ENCODE measurements around the gene FERMT3.
"Not testable (repeated sequence)": the region's sequence is repeated elsewhere in the genome, so short reads cannot be mapped to it uniquely, and the experiment has no call there.

FERMT3 gene

GRCh38 chr11:64237484-64237951 is 31.0 kb downstream of the FERMT3 start:
- no peak for DNase-seq

- DNase-seq = no peak
These were observed 31.6 kb downstream of the FERMT3 start for GRCh38 chr11:64238076-64238475.

GRCh38 chr11:64238999-64239398 is 32.5 kb downstream of the FERMT3 start:
- no peak for DNase-seq

GRCh38 chr11:64239662-64240434 is 33.3 kb downstream of the FERMT3 start:
- DNase-seq = no peak

- DNase-seq = peak; percentile 48
These were observed 34.1 kb downstream of the FERMT3 start, which contains the start of gene FKBP2 for GRCh38 chr11:64240435-64241240. Gene FKBP2 (plus strand): TSS chr11:64241095. CDS start chr11:64242388, 1,293 bp downstream.

- no peak for DNase-seq
These were observed 34.6 kb downstream of the FERMT3 start for GRCh38 chr11:64241241-64241490.

- DNase-seq = peak; percentile 71
These were observed 35.2 kb downstream of the FERMT3 start for GRCh38 chr11:64241491-64242374.

GRCh38 chr11:64243236-64243854 is 36.8 kb downstream of the FERMT3 start:
- DNase-seq = no peak

- no peak for DNase-seq
These were observed 37.6 kb downstream of the FERMT3 start for GRCh38 chr11:64244107-64244506.

GRCh38 chr11:64244966-64245365 is 38.4 kb downstream of the FERMT3 start:
- no peak for DNase-seq

- no peak for DNase-seq
These were observed 38.9 kb downstream of the FERMT3 start for GRCh38 chr11:64245401-64245796.

GRCh38 chr11:64245797-64246620 is 39.5 kb downstream of the FERMT3 start:
- no peak for DNase-seq

GRCh38 chr11:64246621-64246870 is 40.0 kb downstream of the FERMT3 start:
- not testable (repeated sequence) for DNase-seq

GRCh38 chr11:64246871-64247728 is 40.6 kb downstream of the FERMT3 start, which contains the start of gene PPP1R14B:
Gene PPP1R14B (minus strand): TSS chr11:64246943. CDS start chr11:64246673, 270 bp downstream.
- DNase-seq = no peak

- no peak for DNase-seq
These were observed 41.4 kb downstream of the FERMT3 start for GRCh38 chr11:64247729-64248531.

- DNase-seq = no peak
These were observed 42.1 kb downstream of the FERMT3 start for GRCh38 chr11:64248578-64248977.

- DNase-seq = no peak
These were observed 42.5 kb downstream of the FERMT3 start for GRCh38 chr11:64249038-64249437.

- no peak for DNase-seq
These were observed 43.3 kb downstream of the FERMT3 start for GRCh38 chr11:64249563-64250414.

- no peak for DNase-seq
These were observed 44.0 kb downstream of the FERMT3 start for GRCh38 chr11:64250415-64251015.

Data from NCI-H1436 treated with DMSO at 0.1 percent for 48 hours (cell line).